ENCODE results near the gene PXT1. TPM values are rescaled to one million over a fixed set of nuclear protein-coding genes. Genes with fewer than 3 reads are reported as not detected.
"Not testable (repeated sequence)": the region's sequence is repeated elsewhere in the genome, so short reads cannot be mapped to it uniquely, and the experiment has no call there.

PXT1 gene
- polyA plus RNA-seq, 1 donor (not counting 4 experiments of a cell fraction or from before 2014, with no cell fraction given) = 0.08 TPM

DNA sequence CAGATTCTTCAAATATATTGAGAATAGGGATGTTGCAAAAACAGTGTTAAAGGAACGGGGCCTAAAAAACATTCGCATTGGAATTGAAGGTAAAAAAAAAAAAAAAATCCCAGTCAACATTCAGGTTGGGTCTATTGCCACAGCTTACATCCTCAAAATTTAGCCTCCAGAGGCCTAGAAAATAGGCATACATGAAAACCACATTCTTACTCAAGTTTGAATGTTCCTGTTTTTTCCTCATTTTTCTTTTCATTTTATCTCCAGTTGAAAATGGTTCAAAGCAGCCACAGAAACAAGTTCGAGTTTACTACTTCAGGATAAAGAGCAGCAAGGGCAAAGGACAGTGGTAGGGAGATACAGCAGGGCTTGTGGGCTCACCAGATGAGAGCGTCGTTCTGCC lies 42.1 kb upstream of the PXT1 start:
- FAIRE-seq (no peak), DNase-seq (ENCODE audit: low read depth, low spot score) (no peak)
- H3K4me2 ChIP-seq (ENCODE audit: control insufficient read depth, extremely low read depth, insufficient read depth, low read depth, low read length) = no peak overlapping the region
- H3K27me3 ChIP-seq (ENCODE audit: control insufficient read depth, extremely low read depth, insufficient read depth, low read length) = no peaks in the 10 kb centered on the region
- H3K9me1 ChIP-seq (ENCODE audit: control insufficient read depth, extremely low read depth, insufficient read depth, low read length) = peaks cover 2% of the 10 kb centered on the region
- H3K36me3 ChIP-seq (ENCODE audit: control insufficient read depth in 2 of 2, extremely low read depth in 1 of 2, insufficient read depth in 2 of 2, low read length in 2 of 2) = peaks cover 9 to 17% of the 10 kb centered on the region in 2 experiments
- dilution Hi-C loops (cut with MboI; ENCODE audit: extremely low pct_ligation_motif_present, low sequenced_read_pairs) = no loop called here
- no peaks in the 10 kb centered on the region for H3K4me1 ChIP-seq (ENCODE audit: control insufficient read depth, extremely low read depth, insufficient read depth, low read length)
- H3K27ac ChIP-seq (ENCODE audit: control insufficient read depth, insufficient read depth, low read length) = no peak overlapping the region
- no peak overlapping the region for H3K4me3 ChIP-seq (ENCODE audit: control insufficient read depth in 2 of 3, extremely low read depth in 1 of 3, insufficient read depth in 2 of 3, low read depth in 1 of 3, low read length in 3 of 3)
- H3K79me2 ChIP-seq (ENCODE audit: control insufficient read depth, insufficient read depth, low read length) = no peaks in the 10 kb centered on the region
- TF ChIP-seq EZH2 (IDR thresholded peaks at IDR 0.05; ENCODE audit: low read length) = no peak
- TF ChIP-seq, protein P1, sequence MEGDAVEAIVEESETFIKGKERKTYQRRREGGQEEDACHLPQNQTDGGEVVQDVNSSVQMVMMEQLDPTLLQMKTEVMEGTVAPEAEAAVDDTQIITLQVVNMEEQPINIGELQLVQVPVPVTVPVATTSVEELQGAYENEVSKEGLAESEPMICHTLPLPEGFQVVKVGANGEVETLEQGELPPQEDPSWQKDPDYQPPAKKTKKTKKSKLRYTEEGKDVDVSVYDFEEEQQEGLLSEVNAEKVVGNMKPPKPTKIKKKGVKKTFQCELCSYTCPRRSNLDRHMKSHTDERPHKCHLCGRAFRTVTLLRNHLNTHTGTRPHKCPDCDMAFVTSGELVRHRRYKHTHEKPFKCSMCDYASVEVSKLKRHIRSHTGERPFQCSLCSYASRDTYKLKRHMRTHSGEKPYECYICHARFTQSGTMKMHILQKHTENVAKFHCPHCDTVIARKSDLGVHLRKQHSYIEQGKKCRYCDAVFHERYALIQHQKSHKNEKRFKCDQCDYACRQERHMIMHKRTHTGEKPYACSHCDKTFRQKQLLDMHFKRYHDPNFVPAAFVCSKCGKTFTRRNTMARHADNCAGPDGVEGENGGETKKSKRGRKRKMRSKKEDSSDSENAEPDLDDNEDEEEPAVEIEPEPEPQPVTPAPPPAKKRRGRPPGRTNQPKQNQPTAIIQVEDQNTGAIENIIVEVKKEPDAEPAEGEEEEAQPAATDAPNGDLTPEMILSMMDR (optimal IDR thresholded peaks at IDR 0.05 in 1 of 3, IDR thresholded peaks at IDR 0.05 in 1 of 3, conservative IDR thresholded peaks at IDR 0.05 in 1 of 3; ENCODE audit: extremely low read depth in 1 of 3, insufficient read depth in 2 of 3, low read length in 3 of 3) = no peak
- no peaks in the 10 kb centered on the region for H3K9me3 ChIP-seq (ENCODE audit: control insufficient read depth, low read depth, low read length)
- H3K9ac ChIP-seq (ENCODE audit: control insufficient read depth, extremely low read depth, insufficient read depth, low read length) = no peak overlapping the region
- H4K20me1 ChIP-seq (ENCODE audit: control insufficient read depth, extremely low read depth, insufficient read depth, low read length) = no peaks in the 10 kb centered on the region
- H2AFZ ChIP-seq (ENCODE audit: control insufficient read depth, low read length) = no peak overlapping the region

DNA sequence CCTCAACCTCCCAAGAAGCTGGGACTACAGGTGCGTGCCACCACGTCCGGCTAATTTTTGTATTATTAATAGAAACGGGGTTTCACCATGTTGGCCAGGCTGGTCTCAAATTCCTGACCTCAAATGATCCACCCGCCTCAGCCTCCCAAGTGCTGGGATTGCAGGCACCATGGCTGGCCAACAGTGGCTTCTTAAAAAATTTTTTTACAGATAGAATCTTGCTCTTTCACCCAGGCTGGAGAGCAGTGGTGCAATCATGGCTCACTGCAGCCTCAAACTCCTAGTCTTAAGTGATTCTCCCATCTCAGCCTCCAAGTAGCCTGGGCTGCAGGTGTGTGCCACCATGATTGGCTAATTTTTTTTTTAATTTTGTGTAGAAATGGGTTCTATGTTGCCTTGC lies 40.7 kb upstream of the PXT1 start:
- H3K4me3 ChIP-seq (ENCODE audit: control insufficient read depth in 2 of 3, extremely low read depth in 1 of 3, insufficient read depth in 2 of 3, low read depth in 1 of 3, low read length in 3 of 3); dilution Hi-C loops (cut with MboI; ENCODE audit: extremely low pct_ligation_motif_present, low sequenced_read_pairs); H2AFZ ChIP-seq (ENCODE audit: control insufficient read depth, low read length); H3K9me1 ChIP-seq (ENCODE audit: control insufficient read depth, extremely low read depth, insufficient read depth, low read length); H3K9ac ChIP-seq (ENCODE audit: control insufficient read depth, extremely low read depth, insufficient read depth, low read length); H3K4me1 ChIP-seq (ENCODE audit: control insufficient read depth, extremely low read depth, insufficient read depth, low read length); FAIRE-seq; H3K79me2 ChIP-seq (ENCODE audit: control insufficient read depth, insufficient read depth, low read length); H3K27ac ChIP-seq (ENCODE audit: control insufficient read depth, insufficient read depth, low read length); H3K4me2 ChIP-seq (ENCODE audit: control insufficient read depth, extremely low read depth, insufficient read depth, low read depth, low read length); H3K27me3 ChIP-seq (ENCODE audit: control insufficient read depth, extremely low read depth, insufficient read depth, low read length); H3K9me3 ChIP-seq (ENCODE audit: control insufficient read depth, low read depth, low read length); DNase-seq (ENCODE audit: low read depth, low spot score); H4K20me1 ChIP-seq (ENCODE audit: control insufficient read depth, extremely low read depth, insufficient read depth, low read length): not testable (repeated sequence)
- peaks cover 9 to 17% of the 10 kb centered on the region in 2 experiments for H3K36me3 ChIP-seq (ENCODE audit: control insufficient read depth in 2 of 2, extremely low read depth in 1 of 2, insufficient read depth in 2 of 2, low read length in 2 of 2)

DNA sequence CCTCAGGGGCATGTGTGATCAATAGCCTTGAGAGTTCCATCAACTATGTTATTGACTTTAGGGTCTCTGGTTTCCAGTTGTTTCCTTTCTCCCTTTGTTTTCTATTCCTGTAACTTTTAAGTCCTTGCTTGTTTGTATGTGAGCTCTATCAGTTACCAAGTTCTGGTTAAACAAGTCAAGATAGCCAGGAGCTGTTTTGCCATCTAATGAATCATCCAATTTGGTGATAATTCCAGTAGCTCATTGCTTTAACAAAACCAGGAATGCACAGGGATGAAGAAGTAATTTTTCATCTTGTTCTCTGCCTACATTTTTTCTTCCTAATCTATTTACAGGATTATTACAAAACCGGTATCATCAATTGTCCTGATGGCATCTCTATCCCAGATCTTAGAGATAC lies 36.6 kb upstream of the PXT1 start:
- Histone ChIP-seq H3K9me1 (ENCODE audit: control insufficient read depth, extremely low read depth, insufficient read depth, low read length) (no peaks in the 10 kb centered on the region), H3K27me3 (ENCODE audit: control insufficient read depth, extremely low read depth, insufficient read depth, low read length) (no peaks in the 10 kb centered on the region), H3K9ac (ENCODE audit: control insufficient read depth, extremely low read depth, insufficient read depth, low read length) (no peak overlapping the region), H3K36me3 (ENCODE audit: control insufficient read depth in 2 of 2, extremely low read depth in 1 of 2, insufficient read depth in 2 of 2, low read length in 2 of 2) (peaks cover 5 to 9% of the 10 kb centered on the region in 2 experiments), H2AFZ (ENCODE audit: control insufficient read depth, low read length) (no peak overlapping the region), H3K4me3 (ENCODE audit: control insufficient read depth in 2 of 3, extremely low read depth in 1 of 3, insufficient read depth in 2 of 3, low read depth in 1 of 3, low read length in 3 of 3) (no peak overlapping the region), H3K4me1 (ENCODE audit: control insufficient read depth, extremely low read depth, insufficient read depth, low read length) (no peaks in the 10 kb centered on the region), H3K27ac (ENCODE audit: control insufficient read depth, insufficient read depth, low read length) (no peak overlapping the region), H3K4me2 (ENCODE audit: control insufficient read depth, extremely low read depth, insufficient read depth, low read depth, low read length) (no peak overlapping the region), H4K20me1 (ENCODE audit: control insufficient read depth, extremely low read depth, insufficient read depth, low read length) (no peaks in the 10 kb centered on the region), H3K79me2 (ENCODE audit: control insufficient read depth, insufficient read depth, low read length) (no peaks in the 10 kb centered on the region), H3K9me3 (ENCODE audit: control insufficient read depth, low read depth, low read length) (no peaks in the 10 kb centered on the region)
- FAIRE-seq = no peak
- dilution Hi-C loops (cut with MboI; ENCODE audit: extremely low pct_ligation_motif_present, low sequenced_read_pairs) = no loop called here
- DNase-seq (ENCODE audit: low read depth, low spot score) = no peak
- no peak for TF ChIP-seq EZH2 (IDR thresholded peaks at IDR 0.05; ENCODE audit: low read length)
- TF ChIP-seq, protein P1 (optimal IDR thresholded peaks at IDR 0.05 in 1 of 3, IDR thresholded peaks at IDR 0.05 in 1 of 3, conservative IDR thresholded peaks at IDR 0.05 in 1 of 3; ENCODE audit: extremely low read depth in 1 of 3, insufficient read depth in 2 of 3, low read length in 3 of 3) = no peak

All from keratinocyte (primary cell).